A673 (cell line): Measurements from ENCODE around the gene NXPH3. TPM values are rescaled to one million over a fixed set of nuclear protein-coding genes. Genes with fewer than 3 reads are reported as not detected.

Experiments used
- BruUV-seq: library from RNA; stranded (reverse); fragments of 400-500 nt; replicated peaks from 2 replicates; lab custom pipeline; 2021; lab: Mats Ljungman, UMichigan
- CTCF ChIA-PET: fragments of 300-600 bp; sonication (Branson Sonifier 250); formaldehyde crosslinking; loops from one replicate; lab custom pipeline; 2022; ENCODE audit warnings: antibody characterized with exemption; lab: Charles Lee
- POLR2A ChIA-PET: fragments of 300-600 bp; sonication (Branson Sonifier 250); formaldehyde crosslinking; loops from one replicate; lab custom pipeline; 2022; ENCODE audit warnings: antibody characterized with exemption; ENCODE audit not compliant: low non-redundant PET; lab: Charles Lee
- DNase-seq: peaks from one replicate; pipeline ENCODE4 v3.0.0-alpha.2; 2015; ENCODE audit warnings: low spot score
- H3K27ac ChIP-seq: fragments of 200-600 bp; sonication (generic); 2 replicates; pipeline ENCODE4 v1.5.1; 2016; ENCODE audit warnings: mixed run types, low read depth, mild to moderate bottlenecking, mixed read lengths, antibody characterized with exemption, low read length; ENCODE audit not compliant: poor library complexity, severe bottlenecking
- H3K27me3 ChIP-seq: fragments of 200-600 bp; sonication (generic); replicated peaks from 2 replicates; pipeline ENCODE4 v1.6.1; 2017; ENCODE audit warnings: mixed run types, low read depth, mild to moderate bottlenecking, mixed read lengths, antibody characterized with exemption, low read length; ENCODE audit not compliant: insufficient read depth, poor library complexity
- H3K36me3 ChIP-seq: fragments of 200-600 bp; sonication (generic); 2 replicates; pipeline ENCODE4 v1.6.1; 2016; ENCODE audit warnings: mixed run types, mild to moderate bottlenecking, mixed read lengths, antibody characterized with exemption, low read length; ENCODE audit not compliant: insufficient read depth, poor library complexity, severe bottlenecking
- H3K4me1 ChIP-seq: fragments of 200-600 bp; sonication (generic); 2 replicates; pipeline ENCODE4 v1.6.1; 2017; ENCODE audit warnings: mixed run types, mild to moderate bottlenecking, mixed read lengths, antibody characterized with exemption, low read length; ENCODE audit not compliant: insufficient read depth, poor library complexity, severe bottlenecking
- H3K4me3 ChIP-seq: fragments of 200-600 bp; sonication (generic); 2 replicates; pipeline ENCODE4 v1.5.1; 2016; ENCODE audit warnings: low read depth, mixed run types, mild to moderate bottlenecking, mixed read lengths, low read length; ENCODE audit not compliant: poor library complexity, severe bottlenecking
- H3K9me3 ChIP-seq: fragments of 200-600 bp; sonication (generic); 2 replicates; pipeline ENCODE4 v1.6.1; 2016; ENCODE audit warnings: mixed run types, low read depth, mild to moderate bottlenecking, mixed read lengths, antibody characterized with exemption, low read length; ENCODE audit not compliant: poor library complexity, severe bottlenecking
- CTCF ChIP-seq: fragments of 300-800, 200-600 bp; sonication (generic); conservative IDR thresholded peaks from 2 replicates; pipeline ENCODE4 v1.5.1; 2017; ENCODE audit warnings: low read depth, mild to moderate bottlenecking, antibody characterized with exemption, low read length, moderate library complexity, mixed read lengths
- EZH2 ChIP-seq: fragments of 200-600 bp; sonication (generic); IDR thresholded peaks from 2 replicates; pipeline ENCODE4 v1.6.1; 2017; ENCODE audit warnings: borderline replicate concordance, low read depth, mild to moderate bottlenecking, mixed read lengths, antibody characterized with exemption, low read length; ENCODE audit not compliant: poor library complexity, severe bottlenecking
- intact Hi-C: fragments of 100-400 bp; cut with micrococcal nuclease; formaldehyde crosslinking; loops from one replicate; pipeline ENCODE4 v1.10.0; 2022; ENCODE audit not compliant: unreplicated experiment
- total RNA-seq: library from RNA; stranded (reverse); gene quantifications from 2 replicates; pipeline ENCODE4 v1.2.3, GENCODE V29; 2021

Gene NXPH3
- total RNA-seq, 1 experiment from 2014 or later, result 0.21 TPM

- no peaks in the 10 kb centered on the region for H3K9me3 ChIP-seq
- H3K27me3 ChIP-seq, result peaks cover 10% of the 10 kb centered on the region
- no peaks in the 10 kb centered on the region for H3K36me3 ChIP-seq
- DNase-seq, result no peak
- no peak overlapping the region for H3K4me3 ChIP-seq
- no peak overlapping the region for H3K27ac ChIP-seq
- TF ChIP-seq CTCF (no peak), EZH2 (no peak)
- intact Hi-C loops, result no loop called here
- CTCF ChIA-PET, result interaction anchor here (0.6 to 1.1 kb wide), 2 partner anchors 10 to 424 kb away, joined by 3 to 12 read pairs; no protein-coding TSS in a partner anchor
- POLR2A ChIA-PET, result no interaction called here
- H3K4me1 ChIP-seq, result peaks cover 8% of the 10 kb centered on the region
- BruUV-seq, result no TSS peak
Measured at GRCh38 chr17:49572226-49572625, 3.4 kb upstream of the NXPH3 start.

GRCh38 chr17:49572806-49573420 is 2.8 kb upstream of the NXPH3 start:
- no peaks in the 10 kb centered on the region for H3K9me3 ChIP-seq
- DNase-seq, result no peak
- peaks cover 8% of the 10 kb centered on the region for H3K4me1 ChIP-seq
- no peaks in the 10 kb centered on the region for H3K36me3 ChIP-seq
- no TSS peak for BruUV-seq
- H3K27me3 ChIP-seq, result peaks cover 14% of the 10 kb centered on the region
- no peak overlapping the region for H3K27ac ChIP-seq
- intact Hi-C loops, result no loop called here
- no peak for TF ChIP-seq CTCF
- no peak for TF ChIP-seq EZH2
- no peak overlapping the region for H3K4me3 ChIP-seq
- POLR2A ChIA-PET, result no interaction called here
- CTCF ChIA-PET, result no interaction called here

GRCh38 chr17:49573510-49574322 is 2.0 kb upstream of the NXPH3 start:
- Histone ChIP-seq H3K9me3 (no peaks in the 10 kb centered on the region), H3K36me3 (no peaks in the 10 kb centered on the region), H3K27me3 (peaks cover 14% of the 10 kb centered on the region), H3K4me3 (no peak overlapping the region), H3K4me1 (peaks cover 8% of the 10 kb centered on the region), H3K27ac (no peak overlapping the region)
- BruUV-seq, result no TSS peak
- ChIA-PET POLR2A (no interaction called here), CTCF (interaction anchor here (1.2 kb wide), 1 partner anchor 122 kb away, joined by 4 read pairs; no protein-coding TSS in a partner anchor)
- intact Hi-C loops, result no loop called here
- no peak for DNase-seq
- TF ChIP-seq EZH2 (no peak), CTCF (no peak)
